Measurements from ENCODE around the gene CALCOCO1. TPM values are rescaled to one million over a fixed set of nuclear protein-coding genes. Genes with fewer than 3 reads are reported as not detected.

CALCOCO1 gene
- total and polyA plus RNA-seq, 2 of the 8 experiments (the other 6 are each of a cell fraction or from before 2014, with no cell fraction given), result 20.3 to 39.3 TPM

- no peak for TF ChIP-seq CHD7 (IDR thresholded peaks at IDR 0.05; ENCODE audit: insufficient replicate concordance, low read length)
- TF ChIP-seq SUZ12 (IDR thresholded peaks at IDR 0.05; ENCODE audit: low read length), result peak; percentile 87
- TF ChIP-seq TCF12 (IDR thresholded peaks at IDR 0.05; ENCODE audit: low read depth, low read length), result no peak
- no peak for TF ChIP-seq POLR2A (IDR thresholded peaks at IDR 0.05; ENCODE audit: control extremely low read depth in 1 of 2, low read depth in 2 of 2, low read length in 2 of 2)
- TF ChIP-seq NRF1 (IDR thresholded peaks at IDR 0.05; ENCODE audit: low read depth, low read length), result no peak
- TF ChIP-seq KDM4A (IDR thresholded peaks at IDR 0.05; ENCODE audit: low read depth, low read length, severe bottlenecking), result peak; percentile 46
- no peak for TF ChIP-seq CHD1 (IDR thresholded peaks at IDR 0.05; ENCODE audit: low read depth, low read length)
- no peak for TF ChIP-seq RFX5 (IDR thresholded peaks at IDR 0.05; ENCODE audit: borderline replicate concordance, low read depth, low read length)
- TF ChIP-seq HDAC6 (IDR thresholded peaks at IDR 0.05; ENCODE audit: low read depth, low read length), result no peak
- TF ChIP-seq SP2 (IDR thresholded peaks at IDR 0.05; ENCODE audit: low read length), result no peak
- TF ChIP-seq JUND (IDR thresholded peaks at IDR 0.05; ENCODE audit: low read length), result no peak
Observed at GRCh38 chr12:53751336-53752191, 24.3 kb upstream of the CALCOCO1 start, which contains the start of gene CISTR (continued).
